ENCODE measurements around the gene GPR180. TPM values are rescaled to one million over a fixed set of nuclear protein-coding genes. Genes with fewer than 3 reads are reported as not detected.

The GPR180 gene
- total RNA-seq, 1 experiment from 2014 or later, result 5.6 TPM

GRCh38 chr13:94557684-94558235 lies 43.9 kb upstream of the GPR180 start:
- no peak overlapping the region for H3K4me2 ChIP-seq (ENCODE audit: low read length)
- no peak for TF ChIP-seq CTCF (conservative IDR thresholded peaks at IDR 0.05; ENCODE audit: low read depth, low read length)
- no peak for TF ChIP-seq EZH2phosphoT487 (IDR thresholded peaks at IDR 0.05; ENCODE audit: borderline replicate concordance, low read length)
- no peak for TF ChIP-seq EZH2 (IDR thresholded peaks at IDR 0.05; ENCODE audit: low read length, unreplicated experiment)
- CTCF ChIA-PET, result no interaction called here
- no peak for ATAC-seq
- H3K79me2 ChIP-seq (ENCODE audit: low read length), result no peaks in the 10 kb centered on the region
- H3K4me3 ChIP-seq (ENCODE audit: low read length), result no peak overlapping the region
- no peak overlapping the region for H3K9ac ChIP-seq (ENCODE audit: low read length)
- H4K20me1 ChIP-seq (ENCODE audit: low read length), result no peaks in the 10 kb centered on the region
- no peak for DNase-seq
- no peak overlapping the region for H3K27ac ChIP-seq (ENCODE audit: low read length)
- POLR2A ChIA-PET (ENCODE audit: unreplicated experiment), result no interaction called here
- no peaks in the 10 kb centered on the region for H3K27me3 ChIP-seq (ENCODE audit: low read length)
- no peaks in the 10 kb centered on the region for H3F3A ChIP-seq (ENCODE audit: low read length, unreplicated experiment)
- peaks cover 5% of the 10 kb centered on the region; the same call in 1 of the 2 replicates for H3K4me1 ChIP-seq (ENCODE audit: insufficient read depth, low read length)
- H2AFZ ChIP-seq (ENCODE audit: low read length), result no peak overlapping the region
- BruUV-seq (replicated peaks), result no TSS peak
- H3K36me3 ChIP-seq (ENCODE audit: low read depth, low read length), result no peaks in the 10 kb centered on the region
- H3K9me2 ChIP-seq (replicated peaks; ENCODE audit: low read length), result no peaks in the 10 kb centered on the region
- no peaks in the 10 kb centered on the region for H3K9me3 ChIP-seq (ENCODE audit: low read length)
- intact Hi-C loops (cut with micrococcal nuclease), result no loop called here

- intact Hi-C loops (cut with micrococcal nuclease), result no loop called here
- BruUV-seq (replicated peaks), result no TSS peak
- POLR2A ChIA-PET (ENCODE audit: unreplicated experiment), result no interaction called here
- Histone ChIP-seq H3K9ac (ENCODE audit: low read length) (no peak overlapping the region), H3K27me3 (ENCODE audit: low read length) (no peaks in the 10 kb centered on the region), H3K4me2 (ENCODE audit: low read length) (no peak overlapping the region), H3K36me3 (ENCODE audit: low read depth, low read length) (no peaks in the 10 kb centered on the region), H3F3A (ENCODE audit: low read length, unreplicated experiment) (no peaks in the 10 kb centered on the region), H3K9me3 (ENCODE audit: low read length) (no peaks in the 10 kb centered on the region), H4K20me1 (ENCODE audit: low read length) (no peaks in the 10 kb centered on the region), H3K9me2 (replicated peaks; ENCODE audit: low read length) (no peaks in the 10 kb centered on the region), H3K79me2 (ENCODE audit: low read length) (no peaks in the 10 kb centered on the region), H3K4me1 (ENCODE audit: insufficient read depth, low read length) (peaks cover 5% of the 10 kb centered on the region; the same call in 1 of the 2 replicates), H2AFZ (ENCODE audit: low read length) (no peak overlapping the region), H3K4me3 (ENCODE audit: low read length) (no peak overlapping the region), H3K27ac (ENCODE audit: low read length) (no peak overlapping the region)
- no peak for TF ChIP-seq CTCF (conservative IDR thresholded peaks at IDR 0.05; ENCODE audit: low read depth, low read length)
- TF ChIP-seq EZH2phosphoT487 (IDR thresholded peaks at IDR 0.05; ENCODE audit: borderline replicate concordance, low read length), result no peak
- no peak for TF ChIP-seq EZH2 (IDR thresholded peaks at IDR 0.05; ENCODE audit: low read length, unreplicated experiment)
- ATAC-seq (no peak), DNase-seq (no peak)
- CTCF ChIA-PET, result no interaction called here
Observed at GRCh38 chr13:94558716-94559115, 42.9 kb upstream of the GPR180 start.

- Histone ChIP-seq H3K4me1 (ENCODE audit: insufficient read depth, low read length) (peaks cover 5% of the 10 kb centered on the region; the same call in 1 of the 2 replicates), H3K9me3 (ENCODE audit: low read length) (no peaks in the 10 kb centered on the region), H3K9ac (ENCODE audit: low read length) (no peak overlapping the region), H3K4me3 (ENCODE audit: low read length) (no peak overlapping the region), H3K36me3 (ENCODE audit: low read depth, low read length) (no peaks in the 10 kb centered on the region), H4K20me1 (ENCODE audit: low read length) (no peaks in the 10 kb centered on the region), H2AFZ (ENCODE audit: low read length) (no peak overlapping the region), H3K4me2 (ENCODE audit: low read length) (no peak overlapping the region), H3K79me2 (ENCODE audit: low read length) (no peaks in the 10 kb centered on the region), H3K27ac (ENCODE audit: low read length) (no peak overlapping the region), H3K9me2 (replicated peaks; ENCODE audit: low read length) (no peaks in the 10 kb centered on the region), H3F3A (ENCODE audit: low read length, unreplicated experiment) (no peaks in the 10 kb centered on the region), H3K27me3 (ENCODE audit: low read length) (no peaks in the 10 kb centered on the region)
- DNase-seq, result no peak
- POLR2A ChIA-PET (ENCODE audit: unreplicated experiment), result no interaction called here
- ATAC-seq, result no peak
- intact Hi-C loops (cut with micrococcal nuclease), result no loop called here
- TF ChIP-seq CTCF (conservative IDR thresholded peaks at IDR 0.05; ENCODE audit: low read depth, low read length) (no peak), EZH2phosphoT487 (IDR thresholded peaks at IDR 0.05; ENCODE audit: borderline replicate concordance, low read length) (no peak), EZH2 (IDR thresholded peaks at IDR 0.05; ENCODE audit: low read length, unreplicated experiment) (no peak)
- CTCF ChIA-PET, result interaction anchor here (0.6 kb wide), 1 partner anchor 98 kb away, joined by 5 read pairs; no protein-coding TSS in a partner anchor
- no TSS peak for BruUV-seq (replicated peaks)
Observed at GRCh38 chr13:94559222-94559795, 42.3 kb upstream of the GPR180 start.
